Lung (tissue), 12 donors: ENCODE measurements around the gene EVA1C. TPM values are rescaled to one million over a fixed set of nuclear protein-coding genes. Genes with fewer than 3 reads are reported as not detected.

Experiments used
- ATAC-seq: fragments of 200-7000 bp; cut with Tn5 transposase; one replicate; pipeline ENCODE4 v1.9.1; 2020; ENCODE audit warnings: moderate number of reproducible peaks; ENCODE audit not compliant: insufficient read depth, low FRiP score
- DNase-seq, 3 donors: peaks; one replicate each; pipeline ENCODE4 v3.0.0-alpha.2; 2013 to 2017
- H3K27ac ChIP-seq, 2 donors: one replicate each; pipeline ENCODE4 v1.5.1; 2013; ENCODE audit warnings: mild to moderate bottlenecking in 2 of 2, moderate library complexity in 2 of 2, control low read depth in 1 of 2, inconsistent platforms in 1 of 2, low read depth in 1 of 2, low read length in 1 of 2
- H3K27me3 ChIP-seq, 3 donors: one replicate each; pipeline ENCODE4 v1.5.1; 2013; ENCODE audit warnings: low read length in 2 of 3; ENCODE audit not compliant: control insufficient read depth in 3 of 3, insufficient read depth in 3 of 3
- H3K36me3 ChIP-seq, 4 donors: one replicate each; pipeline ENCODE4 v1.5.1; 2013; ENCODE audit warnings: low read length in 4 of 4, mild to moderate bottlenecking in 1 of 4, moderate library complexity in 1 of 4; ENCODE audit not compliant: control insufficient read depth in 4 of 4, insufficient read depth in 4 of 4
- H3K4me1 ChIP-seq, 5 donors: one replicate each; pipeline ENCODE4 v1.5.1; 2013; ENCODE audit warnings: low read length in 5 of 5, mild to moderate bottlenecking in 2 of 5, moderate library complexity in 1 of 5; ENCODE audit not compliant: control insufficient read depth in 5 of 5, insufficient read depth in 5 of 5
- H3K4me3 ChIP-seq: one replicate; pipeline ENCODE4 v1.5.1; 2013; ENCODE audit warnings: mild to moderate bottlenecking, control low read depth, moderate library complexity
- H3K9ac ChIP-seq, 2 donors: one replicate each; pipeline ENCODE4 v1.5.1; 2013; ENCODE audit warnings: low read length in 2 of 2, control low read depth in 1 of 2; ENCODE audit not compliant: insufficient read depth in 1 of 2
- H3K9me3 ChIP-seq, 4 donors: one replicate each; pipeline ENCODE4 v1.5.1; 2013; ENCODE audit warnings: low read length in 3 of 4, mild to moderate bottlenecking in 1 of 4, moderate library complexity in 1 of 4; ENCODE audit not compliant: control insufficient read depth in 4 of 4, insufficient read depth in 3 of 4
- WGBS, 2 donors: extraction: QIAGEN DNeasy Blood & Tissue Kit; methylation state at CpG; one replicate each; pipeline ENCODE4 v1.1.7; 2013; 5-methylcytosine and 5-hydroxymethylcytosine counted together
- polyA plus RNA-seq, 2 donors: library from polyadenylated mRNA; stranded (reverse); fragments of 200-250 nt; gene quantifications; one replicate each; pipeline ENCODE4 v1.2.1, GENCODE V29; 2013
- total RNA-seq, 2 donors: library from RNA; depleted of rRNA in 1 of 2; stranded (reverse); fragments of >200 nt in 1 of 2; gene quantifications; one replicate each; pipeline ENCODE4 v1.2.1, GENCODE V29; 2014 to 2021
- TF ChIP-seq, protein P1 (sequence below): IDR thresholded peaks from 2 replicates; pipeline ENCODE4 v1.5.1; 2012; ENCODE audit warnings: mild to moderate bottlenecking; ENCODE audit errors: control extremely low read depth, extremely low read depth
- donor health status: control.
- donor health status: control.
- donor health status: Bipolar disorder and iron deficiency.
- donor health status: healthy.
- donor health status: DM: yes; HTN: yes; CAD: no.

Gene EVA1C
- total and polyA plus RNA-seq, 4 donors: 13.9 to 59.0 (median 48.6) TPM

DNA sequence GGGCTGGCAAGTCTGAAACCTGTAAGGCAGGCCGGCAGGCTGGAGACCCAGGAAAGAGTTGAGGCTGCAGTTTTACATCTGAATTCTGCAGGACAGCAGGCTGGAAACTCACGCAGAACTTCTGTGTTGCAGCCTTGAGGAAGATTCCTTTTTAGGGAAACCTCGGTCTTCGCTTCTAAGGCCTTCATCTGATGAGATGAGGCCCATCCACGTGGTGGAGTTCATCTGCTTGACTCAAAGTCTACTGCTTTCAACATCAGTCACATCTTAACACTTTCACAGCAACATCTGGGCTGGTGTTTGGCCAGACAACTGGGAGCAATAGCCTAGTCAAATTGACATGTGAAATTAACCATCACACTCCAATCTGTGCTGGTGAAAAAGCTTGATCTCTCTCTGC is 57.1 kb downstream of the EVA1C start:
- WGBS, 2 donors: 95 to 96% methylated on average over 5 of the region's 5 CpGs
- H3K9ac ChIP-seq: no peak overlapping the region
- TF ChIP-seq, protein P1, sequence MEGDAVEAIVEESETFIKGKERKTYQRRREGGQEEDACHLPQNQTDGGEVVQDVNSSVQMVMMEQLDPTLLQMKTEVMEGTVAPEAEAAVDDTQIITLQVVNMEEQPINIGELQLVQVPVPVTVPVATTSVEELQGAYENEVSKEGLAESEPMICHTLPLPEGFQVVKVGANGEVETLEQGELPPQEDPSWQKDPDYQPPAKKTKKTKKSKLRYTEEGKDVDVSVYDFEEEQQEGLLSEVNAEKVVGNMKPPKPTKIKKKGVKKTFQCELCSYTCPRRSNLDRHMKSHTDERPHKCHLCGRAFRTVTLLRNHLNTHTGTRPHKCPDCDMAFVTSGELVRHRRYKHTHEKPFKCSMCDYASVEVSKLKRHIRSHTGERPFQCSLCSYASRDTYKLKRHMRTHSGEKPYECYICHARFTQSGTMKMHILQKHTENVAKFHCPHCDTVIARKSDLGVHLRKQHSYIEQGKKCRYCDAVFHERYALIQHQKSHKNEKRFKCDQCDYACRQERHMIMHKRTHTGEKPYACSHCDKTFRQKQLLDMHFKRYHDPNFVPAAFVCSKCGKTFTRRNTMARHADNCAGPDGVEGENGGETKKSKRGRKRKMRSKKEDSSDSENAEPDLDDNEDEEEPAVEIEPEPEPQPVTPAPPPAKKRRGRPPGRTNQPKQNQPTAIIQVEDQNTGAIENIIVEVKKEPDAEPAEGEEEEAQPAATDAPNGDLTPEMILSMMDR: no peak
- peaks cover 0 to 3% (median 0%) of the 10 kb centered on the region in 5 donors for H3K4me1 ChIP-seq
- peaks cover 0 to 27% (median 7%) of the 10 kb centered on the region in 4 donors for H3K36me3 ChIP-seq
- no peak overlapping the region for H3K27ac ChIP-seq
- H3K4me3 ChIP-seq: no peak overlapping the region
- DNase-seq (no peak), ATAC-seq (no peak)
- H3K27me3 ChIP-seq: no peaks in the 10 kb centered on the region
- no peaks in the 10 kb centered on the region for H3K9me3 ChIP-seq

DNA sequence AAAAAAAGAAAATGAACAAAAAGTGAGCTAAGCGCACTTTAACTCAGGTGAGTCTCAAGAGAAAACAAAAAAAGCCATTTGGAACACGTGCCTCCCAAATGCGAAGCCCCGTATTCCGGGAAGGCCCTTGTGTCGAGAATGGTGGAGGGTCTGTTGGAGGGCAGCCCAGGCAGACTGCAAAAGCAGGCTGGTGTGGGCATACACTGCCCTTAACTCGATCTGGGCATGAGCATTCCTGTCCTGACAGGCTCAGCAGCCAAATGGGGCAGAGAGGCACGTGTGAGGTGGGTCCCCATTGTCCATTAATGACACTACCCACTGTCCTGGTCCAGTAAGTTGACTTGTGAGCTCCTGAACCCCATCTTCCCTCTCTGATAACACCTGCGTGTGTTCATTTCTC is 57.7 kb downstream of the EVA1C start:
- WGBS, 2 donors: 93 to 94% methylated on average over 9 of the region's 9 CpGs
- Histone ChIP-seq H3K9me3 (no peaks in the 10 kb centered on the region), H3K36me3 (peaks cover 0 to 27% (median 7%) of the 10 kb centered on the region in 4 donors), H3K4me3 (no peak overlapping the region), H3K4me1 (peaks cover 0 to 8% (median 0%) of the 10 kb centered on the region in 5 donors), H3K27me3 (no peaks in the 10 kb centered on the region), H3K27ac (no peak overlapping the region), H3K9ac (no peak overlapping the region)
- TF ChIP-seq, protein P1: no peak
- DNase-seq (no peak), ATAC-seq (no peak)

DNA sequence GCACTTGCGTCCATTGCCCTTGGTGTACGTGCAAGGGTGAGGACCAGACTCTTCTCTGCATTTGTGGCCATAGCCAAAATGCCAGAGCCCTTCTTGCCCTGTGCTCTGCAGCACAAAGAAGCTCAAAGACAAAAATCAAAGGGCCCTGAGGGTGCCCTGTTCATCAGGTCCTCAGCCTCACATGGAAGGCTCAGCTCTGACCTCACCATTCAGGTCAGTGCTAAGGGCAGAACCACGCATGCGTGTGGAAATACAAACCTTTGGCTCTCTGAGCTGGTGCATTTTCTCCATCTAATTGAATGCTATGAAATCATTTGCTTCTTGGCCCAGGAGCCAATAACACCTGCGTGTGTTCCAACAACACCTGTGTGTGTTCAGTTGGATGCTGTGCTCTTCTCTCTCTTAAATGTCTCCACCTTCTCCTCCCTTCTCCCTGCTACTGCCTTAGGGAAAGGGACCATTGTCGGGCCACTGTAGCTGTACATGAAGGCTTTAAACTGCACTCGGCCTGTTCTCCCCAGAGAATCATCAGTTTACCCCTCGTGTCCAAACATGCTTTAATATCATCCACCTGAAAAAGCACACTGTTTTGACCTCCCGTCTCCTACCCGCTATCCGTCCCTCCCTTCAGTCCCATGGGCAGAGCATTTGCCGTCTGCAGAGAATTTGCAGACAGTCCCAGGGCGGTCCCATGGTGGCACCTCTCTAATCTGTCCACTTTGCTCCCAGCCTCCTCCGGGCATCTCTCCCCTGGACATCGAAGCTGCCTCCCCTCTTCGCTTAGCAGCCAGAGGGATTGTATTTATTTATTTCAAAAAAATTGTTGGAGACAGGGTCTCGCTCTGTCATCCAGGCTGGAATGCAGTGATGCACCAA is 60.6 kb downstream of the EVA1C start:
- ATAC-seq (no peak), DNase-seq (no peak)
- no peak overlapping the region for H3K27ac ChIP-seq
- no peak overlapping the region for H3K4me3 ChIP-seq
- H3K4me1 ChIP-seq: peaks cover 0 to 15% (median 4%) of the 10 kb centered on the region in 5 donors
- H3K9me3 ChIP-seq: no peaks in the 10 kb centered on the region
- no peaks in the 10 kb centered on the region for H3K27me3 ChIP-seq
- no peak overlapping the region for H3K9ac ChIP-seq
- WGBS, 2 donors: 97 to 98% methylated on average over 17 of the region's 17 CpGs
- peaks cover 0 to 33% (median 5%) of the 10 kb centered on the region in 4 donors for H3K36me3 ChIP-seq
- TF ChIP-seq, protein P1: no peak
